GM13977 (cell line): Measurements from ENCODE around the gene CLSTN2.

Experiments used
- DNase-seq: peaks from one replicate; pipeline ENCODE4 v3.0.0; 2012; ENCODE audit warnings: low spot score
- in situ Hi-C: fragments of 300-500 bp; cut with MboI; formaldehyde crosslinking; loops from one replicate; pipeline ENCODE4 v1.12.0; 2022; ENCODE audit warnings: low sequenced_read_pairs, low pct_unique_long_range_greater_than_20kb, mixed read lengths, inconsistent platforms; ENCODE audit not compliant: unreplicated experiment
- TF ChIP-seq, protein P1 (sequence below): IDR thresholded peaks from 2 replicates; pipeline ENCODE4 v1.5.1; 2012; ENCODE audit warnings: mild to moderate bottlenecking, control low read depth; ENCODE audit not compliant: insufficient read depth; ENCODE audit errors: extremely low read depth, missing control alignments

Gene CLSTN2

DNA sequence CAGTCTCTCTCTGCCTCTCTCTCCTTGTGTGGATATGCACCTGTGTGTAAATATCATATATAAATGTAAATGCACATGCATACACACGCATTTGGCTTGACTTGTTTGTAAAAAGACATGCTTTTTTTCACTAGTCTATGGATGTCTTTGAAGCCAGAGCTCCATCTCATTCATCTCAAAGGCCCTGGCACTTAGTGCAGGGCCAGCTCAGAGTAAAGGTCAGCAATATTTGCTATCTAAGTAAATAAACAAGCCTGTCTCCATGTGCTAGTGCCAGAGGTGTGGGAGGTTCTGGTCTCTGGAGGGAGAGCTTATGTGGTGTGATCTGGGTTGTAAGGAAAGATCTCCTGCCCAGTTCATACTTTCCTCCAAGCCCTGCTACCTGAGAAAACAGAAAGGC, 5.6 kb downstream of the CLSTN2 start:
- TF ChIP-seq, protein P1, sequence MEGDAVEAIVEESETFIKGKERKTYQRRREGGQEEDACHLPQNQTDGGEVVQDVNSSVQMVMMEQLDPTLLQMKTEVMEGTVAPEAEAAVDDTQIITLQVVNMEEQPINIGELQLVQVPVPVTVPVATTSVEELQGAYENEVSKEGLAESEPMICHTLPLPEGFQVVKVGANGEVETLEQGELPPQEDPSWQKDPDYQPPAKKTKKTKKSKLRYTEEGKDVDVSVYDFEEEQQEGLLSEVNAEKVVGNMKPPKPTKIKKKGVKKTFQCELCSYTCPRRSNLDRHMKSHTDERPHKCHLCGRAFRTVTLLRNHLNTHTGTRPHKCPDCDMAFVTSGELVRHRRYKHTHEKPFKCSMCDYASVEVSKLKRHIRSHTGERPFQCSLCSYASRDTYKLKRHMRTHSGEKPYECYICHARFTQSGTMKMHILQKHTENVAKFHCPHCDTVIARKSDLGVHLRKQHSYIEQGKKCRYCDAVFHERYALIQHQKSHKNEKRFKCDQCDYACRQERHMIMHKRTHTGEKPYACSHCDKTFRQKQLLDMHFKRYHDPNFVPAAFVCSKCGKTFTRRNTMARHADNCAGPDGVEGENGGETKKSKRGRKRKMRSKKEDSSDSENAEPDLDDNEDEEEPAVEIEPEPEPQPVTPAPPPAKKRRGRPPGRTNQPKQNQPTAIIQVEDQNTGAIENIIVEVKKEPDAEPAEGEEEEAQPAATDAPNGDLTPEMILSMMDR, result no peak
- in situ Hi-C loops, result no loop called here
- no peak for DNase-seq

DNA sequence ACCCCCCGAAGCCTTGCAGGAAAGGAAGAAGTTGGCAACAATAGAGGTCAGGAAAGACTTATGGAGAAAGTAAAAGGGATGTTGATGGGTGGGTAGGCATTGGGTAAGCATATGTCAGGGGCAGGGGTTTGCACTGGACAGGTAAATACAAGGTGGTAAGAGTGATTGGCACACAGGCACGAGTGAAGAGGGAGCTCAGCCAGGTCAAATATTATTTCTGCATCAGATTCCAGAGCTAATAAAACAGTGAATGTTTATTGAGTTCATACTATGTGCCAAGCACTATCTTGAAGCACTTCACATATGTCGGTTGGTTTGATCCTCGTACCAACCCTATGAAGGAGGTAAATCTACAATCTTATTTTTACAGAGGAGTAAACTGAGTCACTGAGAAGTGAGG, 6.6 kb downstream of the CLSTN2 start:
- DNase-seq, result no peak
- in situ Hi-C loops, result no loop called here
- TF ChIP-seq, protein P1, result no peak

DNA sequence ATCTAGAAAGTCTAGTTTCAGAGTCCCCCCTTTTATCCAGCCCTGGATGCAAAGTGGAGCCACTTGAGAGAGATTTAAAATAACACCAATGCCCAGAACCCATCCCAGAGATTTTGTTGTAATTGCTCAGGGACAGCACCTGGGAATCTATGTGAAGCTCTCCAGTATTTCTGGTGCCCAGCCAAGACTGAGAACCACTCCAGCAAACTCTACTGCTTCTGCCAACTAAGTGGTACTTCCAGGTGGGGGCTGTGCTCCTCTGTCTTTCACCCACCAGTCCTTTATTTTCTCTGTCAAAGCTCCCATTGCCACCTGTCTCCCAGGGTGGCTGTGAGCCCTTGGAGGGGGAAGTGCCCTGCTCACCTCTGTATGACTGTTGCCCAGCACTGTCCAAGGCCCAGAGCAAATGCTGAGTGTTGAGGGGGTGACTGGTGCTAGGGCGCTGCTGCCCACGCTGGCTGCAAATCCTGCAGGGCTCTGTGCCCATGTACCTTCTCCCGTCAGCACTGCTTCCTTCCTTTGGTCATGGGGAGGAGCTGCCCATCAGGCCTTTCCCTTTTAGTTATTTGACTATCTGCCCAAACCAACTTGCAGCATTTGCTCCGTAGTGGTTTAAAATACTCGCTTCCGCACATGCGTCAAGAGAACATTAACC, 9.4 kb downstream of the CLSTN2 start:
- TF ChIP-seq, protein P1, result no peak
- no peak for DNase-seq
- in situ Hi-C loops, result no loop called here

DNA sequence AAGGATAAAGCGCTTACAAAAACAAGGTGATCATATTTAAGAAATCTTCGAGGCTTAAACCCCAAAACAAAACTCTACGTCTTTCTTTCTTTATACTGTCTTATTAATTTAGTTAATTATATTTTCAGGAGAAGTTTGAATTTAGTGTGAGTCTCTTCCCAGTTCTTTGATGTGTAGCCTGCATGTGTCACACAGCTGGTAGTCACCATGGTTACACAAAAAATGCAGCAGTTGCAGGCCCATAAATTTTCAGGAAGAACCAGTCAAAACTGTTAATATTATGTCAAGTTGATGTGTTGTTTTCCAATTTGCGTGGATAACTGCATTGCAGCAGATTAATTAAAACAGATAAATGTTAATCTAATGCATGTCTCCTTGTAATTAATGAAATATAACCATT, 10.4 kb downstream of the CLSTN2 start:
- in situ Hi-C loops, result no loop called here
- no peak for DNase-seq
- TF ChIP-seq, protein P1, result no peak

DNA sequence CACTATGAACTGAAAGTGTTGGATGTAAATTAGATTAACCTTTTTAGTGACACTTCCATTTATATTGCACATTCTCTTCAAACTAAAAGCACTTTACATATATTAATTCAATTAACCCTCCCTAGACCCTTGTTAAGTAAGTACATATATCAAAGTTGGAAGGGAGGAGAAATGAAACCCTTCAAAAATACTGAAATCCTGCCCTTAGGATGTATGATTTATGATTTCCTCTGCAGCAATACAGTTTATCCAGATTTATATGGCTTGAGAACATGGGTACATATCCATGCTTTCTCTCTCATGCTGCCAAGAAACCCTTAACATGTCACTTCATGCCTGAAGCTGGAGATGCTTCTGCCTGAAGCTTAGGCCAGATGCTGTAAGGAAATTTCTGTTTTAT, 11.0 kb downstream of the CLSTN2 start:
- in situ Hi-C loops, result no loop called here
- TF ChIP-seq, protein P1, result no peak
- DNase-seq, result no peak

DNA sequence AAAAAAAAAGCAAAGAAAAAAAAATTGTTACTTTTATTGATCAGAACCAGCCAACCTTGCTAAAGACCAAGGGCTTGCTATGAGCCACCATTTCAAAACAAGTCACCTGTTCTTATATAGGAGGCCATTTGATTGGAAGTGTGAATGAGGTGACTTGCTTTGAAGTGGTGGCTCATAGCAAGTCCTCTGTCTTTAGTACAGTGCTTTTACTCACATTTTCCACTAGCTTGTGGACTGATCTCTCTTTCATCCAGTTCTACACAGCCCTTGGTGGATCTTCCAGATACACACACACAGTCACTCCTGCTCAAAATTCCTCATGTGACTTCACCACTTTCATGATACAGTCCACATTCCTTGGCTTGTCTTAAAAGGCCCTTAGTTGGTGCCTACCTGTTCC, 13.5 kb downstream of the CLSTN2 start:
- TF ChIP-seq, protein P1, result no peak
- no peak for DNase-seq
- in situ Hi-C loops, result no loop called here
